Endodermal cell (in vitro differentiated cells): Measurements from ENCODE around the gene SEPTIN11. TPM values are rescaled to one million over a fixed set of nuclear protein-coding genes. Genes with fewer than 3 reads are reported as not detected.

ENCODE experiments used
- DNase-seq: peaks from one replicate; pipeline ENCODE4 v3.0.0-alpha.2; 2017
- H3K27ac ChIP-seq: 2 replicates; pipeline ENCODE4 v1.5.1; 2013; ENCODE audit warnings: mild to moderate bottlenecking, low read depth, low read length, moderate library complexity
- H3K27me3 ChIP-seq: 2 replicates; pipeline ENCODE4 v1.6.1; 2013; ENCODE audit warnings: mild to moderate bottlenecking, low read length, moderate library complexity; ENCODE audit not compliant: insufficient read depth, control insufficient read depth, poor library complexity, severe bottlenecking
- H3K36me3 ChIP-seq: 2 replicates; pipeline ENCODE4 v1.7.0; 2013; ENCODE audit warnings: mild to moderate bottlenecking, low read length, moderate library complexity; ENCODE audit not compliant: control insufficient read depth, insufficient read depth
- H3K4me1 ChIP-seq: one replicate; pipeline ENCODE4 v1.7.0; 2013; ENCODE audit warnings: low read length; ENCODE audit not compliant: control insufficient read depth, insufficient read depth
- H3K4me3 ChIP-seq: 2 replicates; pipeline ENCODE4 v1.5.1; 2013; ENCODE audit warnings: mild to moderate bottlenecking, low read length, moderate library complexity
- H3K9ac ChIP-seq: 2 replicates; pipeline ENCODE4 v1.6.1; 2013; ENCODE audit warnings: mild to moderate bottlenecking, low read length, moderate library complexity; ENCODE audit not compliant: poor library complexity, severe bottlenecking; ENCODE audit errors: extremely low read depth
- H3K9me3 ChIP-seq: 2 replicates; pipeline ENCODE4 v1.6.1; 2013; ENCODE audit warnings: mild to moderate bottlenecking, low read length, moderate library complexity; ENCODE audit not compliant: control insufficient read depth
- H3K27ac Mint-ChIP-seq: 2 replicates; pipeline ENCODE4 v1.8.0; 2020; ENCODE audit warnings: mixed read lengths
- H3K27me3 Mint-ChIP-seq: 2 replicates; pipeline ENCODE4 v1.8.0; 2021; ENCODE audit warnings: mild to moderate bottlenecking, mixed read lengths; ENCODE audit not compliant: insufficient read depth
- H3K36me3 Mint-ChIP-seq: 2 replicates; pipeline ENCODE4 v1.8.0; 2020; ENCODE audit warnings: low read depth, mixed read lengths
- H3K4me1 Mint-ChIP-seq: 2 replicates; pipeline ENCODE4 v1.8.0; 2020; ENCODE audit warnings: mixed read lengths
- H3K4me3 Mint-ChIP-seq: 2 replicates; pipeline ENCODE4 v1.8.0; 2020; ENCODE audit warnings: mild to moderate bottlenecking, moderate library complexity, mixed read lengths
- H3K9me3 Mint-ChIP-seq: 2 replicates; pipeline ENCODE4 v1.8.0; 2020; ENCODE audit warnings: mild to moderate bottlenecking, mixed read lengths
- WGBS, 2 experiments: methylation state at CpG; one replicate each; pipeline versions ENCODE4 v1.1.5 to v1.1.7; 2013; ENCODE audit warnings: missing lambda C conversion rate in 2 of 2, mixed read lengths in 1 of 2; ENCODE audit not compliant: insufficient coverage in 1 of 2, insufficient read length in 1 of 2; 5-methylcytosine and 5-hydroxymethylcytosine counted together
- total RNA-seq, 2 donors: library from RNA; stranded (reverse); fragmentation: NEBNext Ultra II Directional in 1 of 2; extraction: Animal tissue kit (Norgen Biotek cat#: 25700) in 1 of 2; gene quantifications; 2 replicates in 1 of 2; 3 replicates in 1 of 2; pipeline ENCODE4 v1.2.1, GENCODE V29; 2021
- TF ChIP-seq, protein P1 (sequence below): fragments of 200-600 bp; sonication (generic); conservative IDR thresholded peaks from 2 replicates; pipeline ENCODE4 v1.5.0; 2021; ENCODE audit warnings: antibody characterized with exemption, mild to moderate bottlenecking

SEPTIN11 gene
- total RNA-seq, 2 donors from 2014 or later = 102 to 116 TPM

DNA sequence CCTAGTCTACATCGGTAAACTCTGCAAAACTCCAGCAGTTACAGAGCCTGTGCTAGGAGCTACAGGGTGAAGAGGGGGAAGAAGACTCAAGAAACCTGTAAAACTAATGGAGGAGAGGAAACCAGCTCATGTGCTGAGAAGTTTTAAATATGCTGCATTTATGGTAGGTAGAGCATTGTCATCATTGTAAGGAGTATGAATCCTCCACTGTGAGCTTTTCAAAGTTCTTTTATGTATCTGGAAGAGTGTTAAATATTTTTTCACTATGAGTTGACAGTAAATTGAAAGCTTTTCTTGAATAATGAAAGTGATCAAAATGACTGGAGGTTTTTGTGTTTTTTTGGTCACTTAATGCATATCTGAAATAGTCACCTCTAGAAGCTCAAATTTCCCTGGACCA, 46.2 kb downstream of the SEPTIN11 start:
- no peak overlapping the region for H3K27ac Mint-ChIP-seq
- H3K27me3 Mint-ChIP-seq = no peaks in the 10 kb centered on the region
- H3K27ac ChIP-seq = no peak overlapping the region
- peaks cover 52% of the 10 kb centered on the region for H3K36me3 ChIP-seq
- H3K27me3 ChIP-seq = no peaks in the 10 kb centered on the region
- H3K4me1 Mint-ChIP-seq = peaks cover 5% of the 10 kb centered on the region
- TF ChIP-seq, protein P1, sequence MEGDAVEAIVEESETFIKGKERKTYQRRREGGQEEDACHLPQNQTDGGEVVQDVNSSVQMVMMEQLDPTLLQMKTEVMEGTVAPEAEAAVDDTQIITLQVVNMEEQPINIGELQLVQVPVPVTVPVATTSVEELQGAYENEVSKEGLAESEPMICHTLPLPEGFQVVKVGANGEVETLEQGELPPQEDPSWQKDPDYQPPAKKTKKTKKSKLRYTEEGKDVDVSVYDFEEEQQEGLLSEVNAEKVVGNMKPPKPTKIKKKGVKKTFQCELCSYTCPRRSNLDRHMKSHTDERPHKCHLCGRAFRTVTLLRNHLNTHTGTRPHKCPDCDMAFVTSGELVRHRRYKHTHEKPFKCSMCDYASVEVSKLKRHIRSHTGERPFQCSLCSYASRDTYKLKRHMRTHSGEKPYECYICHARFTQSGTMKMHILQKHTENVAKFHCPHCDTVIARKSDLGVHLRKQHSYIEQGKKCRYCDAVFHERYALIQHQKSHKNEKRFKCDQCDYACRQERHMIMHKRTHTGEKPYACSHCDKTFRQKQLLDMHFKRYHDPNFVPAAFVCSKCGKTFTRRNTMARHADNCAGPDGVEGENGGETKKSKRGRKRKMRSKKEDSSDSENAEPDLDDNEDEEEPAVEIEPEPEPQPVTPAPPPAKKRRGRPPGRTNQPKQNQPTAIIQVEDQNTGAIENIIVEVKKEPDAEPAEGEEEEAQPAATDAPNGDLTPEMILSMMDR = no peak
- no peak overlapping the region for H3K4me3 Mint-ChIP-seq
- 100% methylated on average over 1 of the region's 1 CpG; no CpG with 5 or more reads in 1 of the 2 experiments for WGBS, 2 experiments
- no peaks in the 10 kb centered on the region for H3K4me1 ChIP-seq
- no peaks in the 10 kb centered on the region for H3K9me3 Mint-ChIP-seq
- peaks cover 5% of the 10 kb centered on the region for H3K9me3 ChIP-seq
- no peak overlapping the region for H3K9ac ChIP-seq
- DNase-seq = no peak
- H3K4me3 ChIP-seq = no peak overlapping the region
- H3K36me3 Mint-ChIP-seq = peaks cover 45% of the 10 kb centered on the region

GRCh38 chr4:76996445-76996844, 46.9 kb downstream of the SEPTIN11 start:
- no peak for DNase-seq
- Histone ChIP-seq H3K9ac (no peak overlapping the region), H3K9me3 (peaks cover 5% of the 10 kb centered on the region), H3K4me3 (no peak overlapping the region), H3K27ac (peak overlapping the region; percentile 35), H3K4me1 (no peaks in the 10 kb centered on the region), H3K36me3 (peaks cover 55% of the 10 kb centered on the region), H3K27me3 (no peaks in the 10 kb centered on the region)
- Mint-ChIP-seq H3K36me3 (peaks cover 47% of the 10 kb centered on the region), H3K27ac (no peak overlapping the region), H3K27me3 (no peaks in the 10 kb centered on the region), H3K4me3 (no peak overlapping the region), H3K4me1 (no peaks in the 10 kb centered on the region), H3K9me3 (no peaks in the 10 kb centered on the region)
- TF ChIP-seq, protein P1 = no peak
- 60 to 100% methylated on average over 1 of the region's 2 CpGs for WGBS, 2 experiments

- H3K4me1 Mint-ChIP-seq = peaks cover 1% of the 10 kb centered on the region
- H3K27ac Mint-ChIP-seq = no peak overlapping the region
- peak overlapping the region; percentile 57 for H3K27ac ChIP-seq
Observed at GRCh38 chr4:76997077-76997476, 47.5 kb downstream of the SEPTIN11 start.

More at GRCh38 chr4:76997077-76997476, 47.5 kb downstream of the SEPTIN11 start:
- Histone ChIP-seq H3K4me3 (no peak overlapping the region), H3K27me3 (no peaks in the 10 kb centered on the region), H3K9me3 (peaks cover 5% of the 10 kb centered on the region), H3K4me1 (no peaks in the 10 kb centered on the region), H3K9ac (no peak overlapping the region), H3K36me3 (peaks cover 59% of the 10 kb centered on the region)
- no peak for DNase-seq
- TF ChIP-seq, protein P1 = no peak
- Mint-ChIP-seq H3K4me3 (no peak overlapping the region), H3K36me3 (peaks cover 47% of the 10 kb centered on the region), H3K9me3 (no peaks in the 10 kb centered on the region), H3K27me3 (no peaks in the 10 kb centered on the region)
- WGBS, 2 experiments = 100% methylated on average over 1 of the region's 1 CpG; no CpG with 5 or more reads in 1 of the 2 experiments
